HL-60/S4 treated with phorbol 12-myristate 13-acetate at 8.2 ng/mL for 4 days and 3 days (cell line): ENCODE results near the gene NAB1.
"Not testable (repeated sequence)": the region's sequence is repeated elsewhere in the genome, so short reads cannot be mapped to it uniquely, and the experiment has no call there.

ENCODE experiments used
- in situ Hi-C: fragments of 300-500 bp; cut with MboI; formaldehyde crosslinking; loops from 2 replicates; pipeline ENCODE4 v1.15.0; 2022; ENCODE audit warnings: low sequenced_read_pairs

NAB1 gene

GRCh38 chr2:190649035-190649797, at the start of gene NAB1:
Gene NAB1 (plus strand): TSS chr2:190649083. CDS start chr2:190659177, 10,094 bp downstream.
- in situ Hi-C loops = no loop called here

DNA sequence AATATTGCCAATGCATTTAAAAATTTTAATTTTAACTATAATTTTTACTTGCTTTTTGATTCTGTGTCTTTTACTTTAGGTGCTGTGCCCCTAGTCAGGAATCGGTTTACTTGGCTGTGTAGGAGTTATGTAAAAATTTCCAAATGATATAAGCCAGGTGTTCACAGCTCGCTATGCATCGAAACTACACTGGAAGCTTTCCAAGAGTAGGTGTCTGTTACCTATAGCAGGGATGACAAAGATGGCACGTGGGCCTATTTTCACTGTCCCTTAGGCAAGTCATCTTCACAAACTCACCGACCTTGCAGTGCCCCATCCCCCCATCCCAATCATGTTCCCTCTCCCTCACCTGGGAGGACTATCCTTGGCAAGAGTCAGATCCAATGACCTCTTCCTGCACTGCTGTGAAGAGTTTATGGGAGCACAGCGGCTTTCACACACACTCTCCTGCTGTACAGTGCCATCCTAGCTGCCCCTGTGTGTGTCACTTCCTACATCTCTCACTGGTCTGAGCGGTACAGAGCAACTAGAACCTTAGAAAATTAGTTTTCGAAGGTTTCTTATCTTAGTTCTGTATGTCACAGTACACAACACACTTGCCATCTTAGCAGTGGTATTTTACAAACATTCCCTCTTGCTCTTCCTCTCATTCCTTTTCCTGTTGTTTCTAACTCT, 49.2 kb upstream of the NAB1 start:
- in situ Hi-C loops = no loop called here

DNA sequence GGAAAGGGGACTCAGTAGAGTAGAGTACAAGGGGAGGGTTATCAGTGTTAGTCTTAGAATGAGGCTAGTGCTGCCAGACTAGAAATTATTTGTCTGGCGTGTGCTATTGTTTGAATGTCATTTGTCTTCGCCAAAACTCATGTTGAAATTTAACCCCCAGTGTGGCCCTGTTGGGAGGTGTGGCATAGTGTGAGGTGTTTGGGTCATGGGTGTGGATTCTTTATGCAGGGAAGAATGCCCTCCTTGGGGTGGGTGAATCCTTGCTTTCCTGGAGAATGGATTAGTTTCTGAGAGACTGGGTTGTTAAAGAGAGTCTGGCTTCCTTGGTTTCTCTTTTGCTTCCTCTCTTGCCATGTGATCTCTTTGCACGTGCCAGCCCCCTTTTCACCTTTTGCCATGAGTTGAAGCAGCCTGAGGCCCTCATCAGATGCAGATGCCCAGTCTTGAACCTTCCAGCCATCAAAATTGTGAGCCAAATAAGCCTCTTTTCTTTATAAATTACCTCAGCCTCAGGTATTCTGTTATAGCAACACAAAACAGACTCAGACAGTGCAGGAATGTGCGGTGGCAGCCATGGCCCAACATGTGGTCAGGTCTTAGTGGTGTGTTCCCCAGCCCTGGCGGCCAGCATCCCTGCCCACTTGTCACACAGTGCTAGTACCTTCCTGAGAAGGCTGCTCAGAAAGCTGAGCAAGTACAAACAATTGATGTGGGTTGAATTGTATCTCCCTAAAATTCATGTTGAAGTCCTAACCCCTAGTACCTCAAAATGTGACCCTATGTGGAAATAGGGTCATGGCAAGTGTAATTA, 48.4 kb upstream of the NAB1 start:
- in situ Hi-C loops = no loop called here

DNA sequence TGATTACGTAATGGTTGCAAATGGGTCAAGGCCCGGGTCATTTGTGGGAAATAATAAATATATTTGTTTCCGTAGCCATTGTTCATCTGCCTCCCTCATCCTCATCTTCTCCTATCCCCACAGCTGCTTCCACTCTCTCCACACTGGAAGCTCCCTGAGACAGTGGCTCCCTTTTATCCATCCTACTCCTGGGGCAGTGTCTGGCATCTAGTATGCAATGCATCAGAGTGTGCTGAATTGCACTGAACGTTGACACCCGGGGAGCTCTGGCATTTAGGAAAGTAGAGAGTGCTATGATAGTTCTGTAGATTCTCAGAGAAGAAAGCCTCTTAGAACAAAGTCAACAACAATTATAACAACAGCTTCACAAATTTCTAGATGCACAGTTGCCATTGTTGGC, 45.5 kb upstream of the NAB1 start:
- in situ Hi-C loops = no loop called here

DNA sequence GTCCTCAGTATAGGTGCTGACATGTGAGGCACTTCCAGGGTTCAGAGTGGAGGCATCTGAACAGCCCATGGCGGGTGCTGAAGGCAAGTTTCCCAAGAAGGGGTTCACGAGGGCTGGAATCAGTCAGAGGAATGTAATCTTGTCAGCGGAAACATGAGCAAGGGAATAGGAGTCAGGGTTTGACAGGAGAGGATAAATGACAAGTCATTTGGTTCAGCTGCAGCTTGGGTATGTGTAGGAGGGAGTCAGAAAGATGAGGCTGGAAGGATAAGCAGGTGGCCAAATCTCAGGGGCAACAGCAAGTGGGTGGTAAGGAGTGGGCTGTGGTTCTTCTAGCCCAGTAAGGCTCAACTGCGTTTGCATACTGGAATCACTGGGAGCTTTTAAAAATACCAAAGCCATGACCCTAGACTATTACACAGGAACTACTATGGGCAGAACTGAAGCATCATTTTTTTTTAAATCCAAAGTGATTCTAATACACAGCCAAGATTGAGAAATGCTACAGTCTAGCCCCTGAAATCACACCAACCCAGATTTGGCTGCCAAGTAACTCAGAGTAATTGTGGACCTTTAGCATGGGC, 41.8 kb upstream of the NAB1 start:
- in situ Hi-C loops = no loop called here

- in situ Hi-C loops = no loop called here
Observed at GRCh38 chr2:190607657-190608357, 41.1 kb upstream of the NAB1 start.

DNA sequence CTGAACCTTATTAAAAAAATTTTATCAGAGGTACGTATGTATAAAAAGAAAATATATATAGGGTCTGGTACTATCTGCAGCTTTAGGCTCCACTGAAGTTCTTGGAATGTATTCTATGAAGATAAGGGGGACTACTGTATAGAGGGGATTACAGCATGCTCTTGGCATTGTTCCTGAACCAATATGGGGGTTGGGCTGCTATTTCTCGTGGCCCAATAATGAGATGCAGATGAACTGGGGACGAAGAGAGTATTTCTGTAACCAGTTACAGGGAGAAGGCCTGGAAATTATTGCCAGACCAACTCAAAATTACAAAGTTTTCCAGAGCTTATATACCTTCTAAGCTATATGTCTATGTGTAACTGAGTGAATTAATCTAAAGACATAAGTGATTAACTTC, 40.0 kb upstream of the NAB1 start:
- in situ Hi-C loops = not testable (repeated sequence)

GRCh38 chr2:190609397-190609796, 39.5 kb upstream of the NAB1 start:
- in situ Hi-C loops = not testable (repeated sequence)

GRCh38 chr2:190610528-190610927, 38.4 kb upstream of the NAB1 start:
- in situ Hi-C loops = not testable (repeated sequence)

- in situ Hi-C loops = no loop called here
Observed at GRCh38 chr2:190615555-190616200, 33.2 kb upstream of the NAB1 start.

DNA sequence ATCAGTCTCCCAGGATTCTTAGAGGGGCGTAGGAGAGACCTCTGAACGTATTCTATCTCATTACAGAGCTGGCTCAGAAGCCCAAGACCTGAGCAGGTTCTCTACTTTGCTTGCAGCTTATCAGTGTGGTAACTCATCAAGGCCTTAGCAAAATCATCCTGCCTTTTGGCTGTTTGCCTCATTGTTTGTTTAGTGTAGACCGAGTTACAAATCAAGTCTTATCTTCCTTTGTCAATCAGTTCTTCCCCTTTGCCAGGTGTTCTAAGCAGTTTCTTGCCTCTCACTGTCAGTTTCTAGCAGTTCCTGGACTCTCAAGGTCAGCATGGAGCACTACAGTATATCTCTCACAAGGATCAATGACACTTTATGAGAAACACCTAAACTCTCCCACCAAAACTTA, 30.9 kb upstream of the NAB1 start:
- in situ Hi-C loops = no loop called here

- in situ Hi-C loops = no loop called here
Observed at GRCh38 chr2:190625691-190626090, 23.2 kb upstream of the NAB1 start.

DNA sequence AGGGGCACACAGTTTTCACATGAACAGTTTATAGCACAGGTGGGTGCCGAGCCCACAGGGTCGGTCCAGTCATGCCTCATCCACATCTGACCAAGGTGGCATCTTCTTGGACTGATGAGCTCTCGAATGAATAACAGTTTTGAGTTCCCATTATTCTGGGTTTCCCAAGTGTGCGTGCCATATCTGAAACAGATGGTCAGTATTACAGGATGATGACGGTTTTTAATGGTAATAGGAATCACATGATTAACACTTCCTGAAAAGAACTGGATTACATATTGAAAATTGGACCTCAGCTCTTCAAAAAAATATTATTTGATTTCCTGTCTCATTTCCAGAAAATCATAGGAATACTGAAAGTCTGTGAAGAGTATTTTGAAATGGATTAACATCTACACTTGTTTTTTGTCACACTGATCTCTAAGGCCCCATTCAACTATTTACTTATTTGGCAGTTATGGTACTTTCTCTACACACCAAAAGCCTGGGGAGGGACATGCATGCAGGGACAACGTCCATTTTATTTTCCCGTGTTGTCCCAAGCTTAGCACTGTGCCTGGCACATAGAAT, 22.2 kb upstream of the NAB1 start:
- in situ Hi-C loops = no loop called here

DNA sequence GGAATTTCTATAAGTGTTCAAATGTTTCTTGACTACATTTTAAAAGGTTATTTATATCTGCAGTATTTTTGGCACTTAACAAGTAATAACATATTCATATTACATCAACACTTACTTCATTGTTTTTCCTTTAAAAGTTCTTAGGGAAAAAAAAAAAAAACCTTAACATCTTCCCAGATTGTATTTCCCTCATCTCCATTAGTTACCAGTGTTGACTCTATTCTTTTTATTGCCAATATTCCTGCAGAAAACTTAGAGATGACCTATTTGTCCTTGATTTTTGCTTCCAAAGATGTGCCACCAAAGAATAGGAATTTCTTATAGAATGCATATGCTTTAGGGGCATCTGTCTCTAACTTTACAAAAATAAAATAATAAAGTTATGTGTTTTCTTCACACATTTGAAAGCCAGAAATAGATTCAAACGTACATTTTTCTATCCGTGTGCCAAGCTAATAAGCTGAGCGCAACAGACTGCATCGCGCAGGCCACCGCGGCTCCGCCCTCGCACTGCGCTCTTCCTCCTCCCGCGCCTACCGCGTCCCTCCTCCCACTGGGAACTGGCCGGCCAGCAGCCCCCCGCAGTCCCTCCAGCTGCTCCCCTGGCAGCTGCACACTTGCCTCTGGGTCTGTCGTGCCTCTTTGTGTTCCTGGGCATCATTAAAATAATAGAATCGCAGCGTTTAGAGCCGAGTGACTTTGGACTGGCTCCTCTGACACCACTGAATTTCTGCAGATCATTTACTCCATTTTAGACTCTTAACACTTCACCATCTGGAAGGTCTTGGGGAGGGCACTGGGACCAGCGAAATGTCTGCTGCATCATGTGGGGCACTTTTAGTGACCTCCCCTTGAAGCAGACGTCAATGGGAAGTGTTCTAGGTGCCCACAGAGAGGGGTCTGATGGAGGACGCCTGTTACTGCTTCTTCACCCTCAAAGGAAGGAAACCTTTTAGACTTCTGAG, 21.2 kb upstream of the NAB1 start:
- in situ Hi-C loops = no loop called here

DNA sequence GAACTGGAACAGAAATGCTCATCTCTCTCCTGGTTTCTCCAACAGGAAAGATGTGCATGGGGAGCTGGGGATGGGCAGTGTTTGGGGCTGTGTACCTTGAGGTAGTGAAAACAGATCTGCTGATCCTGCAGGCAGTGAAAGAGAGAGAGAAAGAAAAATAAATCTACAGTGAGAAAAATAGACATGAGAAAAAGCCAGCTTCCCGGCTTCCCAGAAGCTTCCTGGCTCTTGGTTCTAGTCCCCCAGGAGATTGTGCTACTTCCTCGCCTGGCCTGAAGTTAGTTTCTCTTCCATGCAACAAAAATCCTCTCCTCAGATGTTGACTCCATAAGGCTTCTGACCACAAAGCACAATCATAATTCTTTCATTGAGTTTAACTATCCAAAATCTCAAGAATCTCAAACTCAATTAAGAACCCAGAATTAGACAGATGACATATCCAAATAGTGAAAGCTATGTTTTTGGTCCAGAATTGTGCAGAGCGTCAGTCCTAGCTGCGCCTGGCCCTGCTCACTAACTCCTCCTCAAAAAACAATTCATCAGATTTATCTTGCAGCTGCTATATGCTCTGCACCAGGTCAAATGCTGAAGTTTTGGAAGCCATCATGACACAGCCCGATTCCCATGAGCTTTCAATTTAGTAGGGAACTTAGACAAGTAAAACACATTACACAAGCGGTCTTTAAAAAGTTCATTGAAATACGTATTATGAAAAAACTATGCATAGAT, 20.1 kb upstream of the NAB1 start:
- in situ Hi-C loops = no loop called here

DNA sequence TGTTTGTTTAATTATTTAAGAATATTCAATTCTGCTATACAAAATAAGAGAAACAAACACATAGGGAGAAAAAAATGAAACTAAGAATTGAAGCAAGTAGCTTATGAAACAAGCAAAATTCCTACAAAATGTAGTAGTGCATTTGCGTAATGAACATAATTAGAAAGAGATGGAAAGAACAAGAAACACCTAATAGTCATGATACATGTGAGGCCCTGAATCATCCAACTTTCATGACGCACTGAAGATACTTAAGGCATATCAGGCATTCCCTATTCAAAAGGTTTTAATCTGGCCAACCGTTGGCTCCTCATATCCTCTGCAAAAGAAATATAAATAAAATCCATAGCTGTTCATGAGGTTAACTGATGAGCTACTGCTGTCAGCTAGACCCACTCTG, 14.5 kb upstream of the NAB1 start:
- in situ Hi-C loops = no loop called here

DNA sequence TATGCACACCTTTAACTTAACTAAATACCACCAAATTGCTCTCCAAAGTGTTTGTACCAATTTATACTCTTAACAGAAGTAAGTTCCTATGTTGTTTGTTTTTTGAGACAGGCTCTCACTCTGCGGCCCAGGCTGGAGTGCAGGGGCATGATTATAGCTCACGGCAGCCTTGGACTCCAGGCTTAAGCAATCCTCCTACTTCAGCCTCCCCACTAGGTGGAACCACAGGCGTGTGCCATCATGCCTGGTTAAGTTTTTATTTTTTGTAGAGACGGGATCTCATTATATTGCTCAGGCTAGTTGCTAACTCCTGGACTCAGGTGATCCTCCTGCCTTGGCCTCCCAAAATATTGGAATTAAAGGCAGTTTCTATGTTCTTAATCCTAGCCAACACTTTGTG, 13.1 kb upstream of the NAB1 start:
- in situ Hi-C loops = no loop called here

GRCh38 chr2:190636361-190636760, 12.5 kb upstream of the NAB1 start:
- in situ Hi-C loops = no loop called here
